Measurements from ENCODE around the gene EML4.
A peak's percentile ranks its signal among the peaks of the same experiment; 100 is the strongest.

Gene EML4

DNA sequence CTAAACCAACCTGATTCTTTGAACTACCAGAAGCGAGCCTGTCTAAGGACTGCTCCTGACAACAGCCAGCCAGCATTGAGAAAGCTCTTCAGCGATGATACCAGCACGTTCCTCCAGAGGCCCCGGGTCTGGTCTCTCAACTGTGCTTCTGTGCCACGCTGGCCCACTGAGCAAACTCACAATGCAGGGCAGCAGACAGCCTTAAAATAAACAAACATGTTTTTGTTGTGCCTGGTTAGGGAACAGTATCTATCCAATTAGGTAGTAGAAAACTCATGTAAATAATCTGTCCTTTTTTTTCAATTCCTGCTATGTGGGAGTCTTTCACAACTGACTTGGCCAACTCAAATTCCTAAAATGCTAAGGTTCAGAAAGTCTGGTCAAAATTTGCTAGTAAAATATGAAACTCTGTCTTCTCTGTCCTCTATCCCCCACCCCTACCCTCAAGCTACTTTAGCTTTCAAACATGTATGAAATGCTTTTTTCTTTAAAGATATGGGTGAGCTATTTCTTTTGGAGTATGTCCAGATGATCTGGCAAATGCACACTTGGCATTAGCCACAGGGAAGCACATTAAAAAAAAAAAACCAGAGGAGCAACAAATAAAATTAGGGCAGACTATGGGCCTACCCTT, 21.4 kb upstream of the EML4 start:
- Mint-ChIP-seq H3K27ac (peak overlapping the region; percentile 84), H3K4me1 (peaks cover 23% of the 10 kb centered on the region), H3K9me3 (peaks cover 14% of the 10 kb centered on the region), H3K4me3 (no peak overlapping the region), H3K36me3 (ENCODE audit: low read depth) (peaks cover 7% of the 10 kb centered on the region), H3K27me3 (ENCODE audit: low read depth, poor library complexity) (no peaks in the 10 kb centered on the region)
- TF ChIP-seq, protein P1, sequence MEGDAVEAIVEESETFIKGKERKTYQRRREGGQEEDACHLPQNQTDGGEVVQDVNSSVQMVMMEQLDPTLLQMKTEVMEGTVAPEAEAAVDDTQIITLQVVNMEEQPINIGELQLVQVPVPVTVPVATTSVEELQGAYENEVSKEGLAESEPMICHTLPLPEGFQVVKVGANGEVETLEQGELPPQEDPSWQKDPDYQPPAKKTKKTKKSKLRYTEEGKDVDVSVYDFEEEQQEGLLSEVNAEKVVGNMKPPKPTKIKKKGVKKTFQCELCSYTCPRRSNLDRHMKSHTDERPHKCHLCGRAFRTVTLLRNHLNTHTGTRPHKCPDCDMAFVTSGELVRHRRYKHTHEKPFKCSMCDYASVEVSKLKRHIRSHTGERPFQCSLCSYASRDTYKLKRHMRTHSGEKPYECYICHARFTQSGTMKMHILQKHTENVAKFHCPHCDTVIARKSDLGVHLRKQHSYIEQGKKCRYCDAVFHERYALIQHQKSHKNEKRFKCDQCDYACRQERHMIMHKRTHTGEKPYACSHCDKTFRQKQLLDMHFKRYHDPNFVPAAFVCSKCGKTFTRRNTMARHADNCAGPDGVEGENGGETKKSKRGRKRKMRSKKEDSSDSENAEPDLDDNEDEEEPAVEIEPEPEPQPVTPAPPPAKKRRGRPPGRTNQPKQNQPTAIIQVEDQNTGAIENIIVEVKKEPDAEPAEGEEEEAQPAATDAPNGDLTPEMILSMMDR (IDR thresholded peaks at IDR 0.05): no peak
- no peak for DNase-seq

DNA sequence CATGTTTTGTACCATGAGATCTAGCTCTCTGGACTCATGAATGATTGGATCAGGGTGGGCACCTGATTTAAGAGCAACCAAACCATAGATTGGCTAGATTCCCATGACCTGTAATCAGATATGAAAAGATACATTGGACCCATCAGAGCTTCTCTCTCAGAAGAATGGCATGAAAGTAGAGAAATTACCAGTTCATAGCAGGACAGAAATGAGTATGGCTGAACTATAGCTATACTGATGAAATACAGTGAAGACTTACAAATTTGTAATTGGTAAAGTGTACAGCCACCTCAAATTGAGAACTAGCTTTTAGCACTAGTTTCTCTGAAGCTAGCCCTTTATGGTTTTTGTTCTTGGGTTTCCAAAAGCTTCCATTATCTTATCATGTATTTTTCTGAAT, 19.0 kb upstream of the EML4 start:
- Mint-ChIP-seq H3K4me3 (no peak overlapping the region), H3K27me3 (ENCODE audit: low read depth, poor library complexity) (no peaks in the 10 kb centered on the region), H3K36me3 (ENCODE audit: low read depth) (peaks cover 7% of the 10 kb centered on the region), H3K4me1 (peaks cover 18% of the 10 kb centered on the region), H3K27ac (no peak overlapping the region), H3K9me3 (peaks cover 14% of the 10 kb centered on the region)
- TF ChIP-seq, protein P1 (IDR thresholded peaks at IDR 0.05): no peak
- DNase-seq: no peak

DNA sequence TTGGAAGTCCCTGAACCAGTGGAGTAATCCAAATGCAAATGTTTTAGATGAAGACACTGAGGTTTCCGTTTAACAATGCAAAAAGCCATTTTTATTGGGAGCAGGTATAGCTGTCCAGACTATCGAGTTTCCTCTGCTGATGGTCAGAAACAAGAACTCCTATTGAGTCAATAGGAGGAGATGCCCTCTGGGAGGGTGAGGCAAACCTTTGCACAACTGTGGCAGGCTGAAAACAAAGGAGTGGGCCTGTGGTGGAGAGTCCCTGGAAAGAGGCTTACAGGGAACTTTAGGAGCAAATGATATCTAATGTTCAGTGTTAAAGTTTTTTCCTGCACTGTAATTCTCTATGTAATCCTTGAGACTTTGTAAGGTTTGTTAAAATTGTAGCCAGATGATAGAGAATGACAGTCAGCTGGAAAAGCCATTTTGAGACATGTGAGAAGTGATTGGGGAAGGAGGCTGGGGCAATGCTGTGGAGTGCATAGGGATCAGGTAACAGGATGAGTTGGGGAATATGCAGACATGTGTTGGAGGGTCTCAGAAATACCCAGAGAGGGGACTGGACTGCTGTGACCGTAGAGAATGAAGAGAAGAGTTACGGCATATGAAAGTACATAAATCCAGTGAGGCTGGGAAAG, 15.1 kb upstream of the EML4 start:
- H3K4me3 Mint-ChIP-seq: no peak overlapping the region
- peaks cover under 1% of the 10 kb centered on the region for H3K36me3 Mint-ChIP-seq (ENCODE audit: low read depth)
- TF ChIP-seq, protein P1 (IDR thresholded peaks at IDR 0.05): no peak
- peak overlapping the region; percentile 50 for H3K27ac Mint-ChIP-seq
- DNase-seq: no peak
- peaks cover 10% of the 10 kb centered on the region for H3K4me1 Mint-ChIP-seq
- peaks cover 7% of the 10 kb centered on the region for H3K9me3 Mint-ChIP-seq
- peaks cover 3% of the 10 kb centered on the region for H3K27me3 Mint-ChIP-seq (ENCODE audit: low read depth, poor library complexity)

DNA sequence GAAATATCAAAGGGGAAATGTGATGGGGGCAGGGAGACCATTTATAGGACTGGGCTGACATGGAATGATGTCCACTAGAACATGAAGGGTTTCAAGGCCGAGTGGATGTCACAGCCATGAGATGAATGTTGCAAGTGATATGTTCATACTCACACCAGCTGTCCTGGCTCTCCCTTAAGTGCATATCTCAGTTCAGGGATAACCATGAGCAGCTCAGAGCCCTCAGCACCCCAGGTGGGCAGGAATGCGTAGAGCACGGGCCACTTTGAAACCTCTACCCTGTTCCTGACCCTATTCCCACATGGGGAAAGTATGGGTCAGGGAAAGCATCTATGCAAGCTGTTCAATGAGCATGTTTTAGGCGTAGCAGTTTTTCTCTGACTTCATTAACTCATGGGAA, 12.4 kb upstream of the EML4 start:
- TF ChIP-seq, protein P1 (IDR thresholded peaks at IDR 0.05): no peak
- DNase-seq: no peak
- Mint-ChIP-seq H3K36me3 (ENCODE audit: low read depth) (no peaks in the 10 kb centered on the region), H3K4me1 (peaks cover 10% of the 10 kb centered on the region), H3K9me3 (no peaks in the 10 kb centered on the region), H3K4me3 (no peak overlapping the region), H3K27me3 (ENCODE audit: low read depth, poor library complexity) (peaks cover 3% of the 10 kb centered on the region), H3K27ac (no peak overlapping the region)

DNA sequence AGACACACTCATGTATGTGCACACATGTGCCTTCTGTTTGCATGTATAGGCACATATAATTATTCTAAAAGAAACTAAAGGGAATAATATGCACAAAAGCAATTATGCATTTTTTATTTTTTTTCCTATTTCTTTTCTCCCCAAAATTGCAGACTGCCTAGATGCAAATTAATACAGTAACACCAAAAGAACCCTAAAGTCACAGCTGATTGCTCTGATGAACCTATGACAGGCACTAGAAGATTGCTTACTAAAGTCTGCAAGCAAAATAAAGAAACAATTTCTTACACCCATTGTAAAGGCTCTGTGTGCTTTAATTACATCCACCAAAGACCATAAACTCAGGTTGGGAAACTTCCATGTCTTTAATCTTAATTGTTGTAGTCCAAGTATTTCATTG, 7.7 kb upstream of the EML4 start:
- Mint-ChIP-seq H3K27me3 (ENCODE audit: low read depth, poor library complexity) (peaks cover 2% of the 10 kb centered on the region), H3K36me3 (ENCODE audit: low read depth) (no peaks in the 10 kb centered on the region), H3K9me3 (no peaks in the 10 kb centered on the region), H3K27ac (no peak overlapping the region), H3K4me3 (no peak overlapping the region), H3K4me1 (peaks cover 17% of the 10 kb centered on the region)
- TF ChIP-seq, protein P1 (IDR thresholded peaks at IDR 0.05): no peak
- DNase-seq: no peak
